GM19452 (cell line): Measurements from ENCODE around the gene FNTB.

ENCODE experiments used
- ATAC-seq: cut with Tn5 transposase; IDR thresholded peaks from one replicate; pipeline ENCODE4 v1.9.1; 2021; ENCODE audit not compliant: unreplicated experiment

Gene FNTB

DNA sequence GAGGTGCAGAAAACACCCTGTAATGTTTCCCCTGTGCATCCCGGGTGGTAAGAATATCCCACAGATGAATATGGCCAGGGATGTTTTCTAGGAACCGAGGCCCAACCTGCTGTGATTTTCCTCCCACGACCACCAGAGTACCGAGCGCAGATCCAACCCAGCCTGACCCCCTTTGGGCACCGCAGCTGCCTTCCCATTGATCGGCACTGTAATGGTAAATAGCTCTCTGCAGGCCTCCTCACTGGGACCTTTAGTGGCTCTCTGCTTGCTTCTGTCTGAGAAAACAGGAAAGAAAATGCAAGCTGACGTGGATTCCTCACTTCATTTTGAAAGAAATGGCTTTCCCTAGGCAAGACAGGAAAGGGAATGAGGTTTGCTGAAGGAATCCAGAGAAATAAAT lies 12.1 kb upstream of the FNTB start:
- no peak for ATAC-seq

DNA sequence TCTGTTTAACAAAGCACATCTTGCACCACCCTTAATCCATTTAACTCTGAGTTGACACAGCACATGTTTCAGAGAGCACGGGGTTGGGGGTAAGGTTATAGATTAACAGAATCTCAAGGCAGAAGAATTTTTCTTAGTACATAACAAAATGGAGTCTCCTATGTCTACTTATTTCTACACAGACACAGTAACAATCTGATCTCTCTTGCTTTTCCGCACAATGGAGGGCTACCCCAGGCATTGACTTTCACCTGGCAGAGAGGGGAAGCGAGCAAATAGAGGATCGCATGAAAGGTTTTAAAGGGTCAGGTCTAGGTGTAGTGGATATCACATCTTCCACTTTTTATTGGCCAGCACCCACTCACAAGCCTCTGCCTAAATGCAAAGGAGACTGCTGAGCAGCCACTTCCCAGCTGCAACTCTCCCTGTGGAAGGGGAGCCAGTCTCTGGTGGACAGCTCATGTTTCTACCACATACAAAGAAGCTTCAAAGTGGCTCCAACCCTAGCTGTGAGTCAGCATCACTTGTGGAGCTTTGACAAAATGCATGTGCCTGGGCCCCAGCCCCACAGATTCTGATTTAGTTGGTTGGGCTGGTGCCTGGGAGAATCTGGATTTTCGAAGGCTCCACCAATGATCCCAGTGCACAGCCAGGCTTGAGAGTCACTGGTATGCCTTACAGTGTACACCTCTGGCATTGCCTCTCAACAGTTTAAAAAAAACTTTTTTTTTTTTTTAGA lies 7.2 kb upstream of the FNTB start:
- ATAC-seq: no peak

DNA sequence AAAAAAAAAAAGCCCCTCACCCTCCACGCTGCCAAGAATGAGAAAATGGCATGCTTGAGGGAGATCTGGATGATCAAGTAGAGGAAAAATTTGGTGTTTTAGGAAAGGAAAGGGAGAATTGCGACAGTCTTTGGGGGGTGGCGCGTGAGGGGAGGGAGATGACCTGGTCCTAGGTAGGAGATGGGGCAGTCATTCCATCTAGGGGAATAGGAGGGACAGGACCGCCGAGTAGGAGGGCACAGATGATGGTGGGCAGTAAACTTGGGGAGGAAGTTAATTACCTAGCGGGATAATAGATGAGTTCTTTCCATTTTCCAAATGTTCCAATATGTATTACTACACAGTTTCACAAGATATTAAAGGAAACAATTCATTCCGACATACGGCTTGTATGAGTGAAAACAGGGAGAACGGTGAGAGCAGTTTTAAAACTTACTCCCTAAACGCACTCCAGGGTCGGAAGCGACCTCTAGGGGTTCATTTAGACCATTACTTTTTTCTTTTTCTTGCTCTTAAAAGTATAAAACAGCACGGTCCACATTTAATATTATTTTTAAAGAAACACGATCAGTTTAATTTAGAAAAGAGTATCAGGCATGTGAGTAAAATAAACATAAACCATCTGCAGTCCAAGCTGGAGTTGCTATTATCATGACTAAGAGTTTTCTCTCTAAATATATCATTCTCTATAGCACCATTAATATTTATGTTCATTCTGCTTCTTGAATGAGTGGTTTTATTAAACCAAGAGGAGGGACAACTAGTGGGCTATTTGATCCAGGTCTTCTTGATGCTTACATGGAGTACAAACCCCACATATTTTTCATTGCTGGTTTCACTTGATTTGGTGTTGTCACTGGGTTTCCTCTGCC lies 3.0 kb upstream of the FNTB start:
- no peak for ATAC-seq

DNA sequence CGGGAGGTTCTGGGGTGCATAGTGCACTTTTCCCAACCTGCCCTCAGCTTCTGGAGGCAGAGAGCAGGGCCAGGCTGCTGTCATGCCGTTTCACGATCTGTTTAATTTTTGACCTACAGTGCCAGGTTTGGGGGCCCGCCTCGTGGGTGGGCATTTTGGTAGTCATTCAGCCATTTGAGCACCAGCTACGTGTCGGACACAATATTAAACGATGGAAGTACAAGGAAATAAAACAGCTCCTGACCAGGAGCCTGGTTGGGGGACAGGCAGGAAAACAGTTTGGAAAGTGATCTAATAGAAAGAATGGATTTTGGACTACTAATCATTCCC lies 708 bp downstream of the FNTB start:
- ATAC-seq: no peak

DNA sequence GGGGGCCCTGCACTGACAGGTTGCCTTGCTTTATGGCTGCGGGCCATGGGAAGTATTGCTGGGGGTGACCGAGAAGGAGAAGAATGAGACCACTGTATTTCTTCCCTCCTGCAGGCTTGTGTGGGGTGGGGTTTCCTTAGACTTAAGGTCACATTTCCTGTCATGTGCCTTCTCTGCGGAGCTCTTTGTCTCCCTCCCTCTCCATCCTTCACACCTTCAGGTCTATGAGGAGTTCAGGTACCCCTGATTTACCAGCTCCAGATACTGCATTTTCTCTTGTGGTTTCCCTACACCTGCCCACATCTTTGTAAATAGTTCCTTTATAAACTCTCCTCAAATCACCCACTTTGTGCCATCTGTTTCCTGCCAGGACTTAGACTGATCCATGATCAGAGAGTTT lies 3.6 kb downstream of the FNTB start:
- ATAC-seq: no peak

DNA sequence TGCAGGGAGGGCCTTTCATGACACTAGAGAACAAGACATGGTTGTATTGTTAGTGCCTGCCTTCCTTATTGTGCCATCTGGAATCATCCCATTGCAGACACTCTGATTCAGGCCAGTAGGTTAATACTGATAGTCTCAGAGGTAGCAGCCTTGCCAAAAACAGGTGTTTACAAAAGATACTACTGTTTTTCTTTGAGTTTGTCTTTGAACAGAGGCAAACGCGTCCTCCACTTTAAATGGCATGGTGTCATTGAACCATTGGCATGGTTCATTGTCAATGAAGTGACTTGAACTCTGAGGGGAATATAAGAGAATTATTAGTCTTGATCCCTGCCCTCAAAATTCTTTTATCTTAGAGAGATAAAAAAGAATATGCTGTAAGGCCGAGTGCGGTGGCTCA lies 4.2 kb downstream of the FNTB start:
- no peak for ATAC-seq

DNA sequence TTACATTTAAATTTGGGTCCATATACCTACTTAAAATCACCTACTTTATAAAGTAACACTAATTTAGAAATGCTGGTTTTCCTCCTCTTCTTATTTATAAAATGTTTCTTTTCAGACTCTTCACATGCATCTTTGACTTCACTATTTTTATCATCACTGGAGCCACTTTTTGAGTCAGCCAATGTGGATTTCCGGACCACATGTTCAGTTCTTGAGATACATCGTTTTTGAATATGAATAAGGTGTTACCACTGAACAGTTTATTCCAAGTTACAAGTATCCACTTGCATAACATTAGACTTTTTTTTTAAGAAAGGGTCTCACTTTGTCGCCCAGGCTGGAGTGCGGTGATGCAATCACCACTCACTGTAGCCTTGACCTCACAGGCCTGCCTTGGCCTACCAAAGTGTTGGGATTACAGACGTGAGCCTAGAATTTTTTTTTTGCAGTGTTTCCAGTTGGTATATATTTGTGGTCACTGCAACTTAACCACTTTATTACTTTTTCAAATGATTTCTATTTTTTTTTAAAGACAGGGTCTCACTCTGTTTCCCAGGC lies 5.7 kb downstream of the FNTB start:
- ATAC-seq: no peak

DNA sequence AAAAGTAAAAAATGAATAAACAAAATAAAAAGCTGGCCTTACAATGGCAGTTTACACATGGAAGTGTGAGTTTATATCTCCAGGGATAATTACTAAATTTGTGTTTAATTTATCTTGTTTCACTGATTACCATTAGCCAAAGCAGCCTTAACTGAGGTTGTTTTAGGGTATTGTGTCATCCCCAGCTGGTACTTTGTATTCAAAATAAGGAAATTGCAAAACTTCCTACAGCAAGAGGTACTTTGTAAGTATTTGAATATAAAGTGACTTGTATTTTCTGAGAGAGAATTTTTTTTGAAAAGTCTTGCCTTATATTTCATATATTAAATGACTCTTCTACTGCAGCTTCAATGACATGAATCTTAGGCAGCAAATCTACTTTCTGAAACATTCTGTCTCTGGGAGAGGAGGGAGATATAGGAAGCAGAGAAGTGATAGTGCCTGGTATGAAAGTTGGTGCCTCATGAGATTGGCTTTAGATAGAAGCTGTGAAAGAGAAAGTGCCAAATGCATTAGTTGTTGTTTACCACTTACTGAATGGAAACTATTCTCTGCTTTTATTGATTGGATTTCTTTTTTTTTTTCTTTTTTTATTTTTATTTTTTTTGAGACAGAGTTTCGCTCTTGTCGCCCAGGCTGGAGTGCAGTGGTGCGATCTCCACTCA lies 6.7 kb downstream of the FNTB start:
- no peak for ATAC-seq

DNA sequence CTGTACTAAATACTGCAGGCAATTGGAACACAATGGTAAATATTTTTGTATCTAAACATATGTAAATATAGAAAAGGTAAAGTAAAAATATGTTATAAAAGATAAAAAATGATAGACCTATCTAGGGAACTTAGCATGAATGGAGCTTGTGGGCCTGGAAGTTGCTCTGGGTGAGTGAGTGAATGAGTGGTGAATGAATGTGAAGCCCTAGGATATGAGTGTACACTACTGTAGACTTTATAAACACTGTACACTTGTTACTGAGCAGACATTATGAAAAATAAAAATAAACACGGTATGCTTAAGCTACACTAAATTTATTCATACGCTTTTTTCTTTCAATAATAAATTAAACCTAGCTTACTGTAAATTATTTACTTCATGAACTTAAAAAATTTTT lies 7.8 kb downstream of the FNTB start:
- ATAC-seq: no peak

DNA sequence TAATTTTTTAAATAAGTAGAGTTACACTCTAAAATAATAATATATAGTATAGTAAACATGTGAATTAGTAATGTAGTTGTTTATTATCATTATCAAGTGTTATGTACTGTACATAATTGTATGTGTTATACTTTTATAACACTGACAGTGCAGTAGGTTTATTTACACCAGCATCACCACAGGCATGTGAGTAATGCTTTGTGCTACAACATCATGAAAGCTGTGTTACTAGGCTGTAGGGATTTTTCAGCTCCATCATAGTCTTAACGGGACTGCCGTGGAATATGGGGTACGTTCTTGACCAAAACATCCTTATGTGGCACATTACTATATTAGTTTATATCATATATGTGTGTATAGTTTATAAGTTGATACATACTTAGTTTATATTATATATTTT lies 8.6 kb downstream of the FNTB start:
- ATAC-seq: no peak

DNA sequence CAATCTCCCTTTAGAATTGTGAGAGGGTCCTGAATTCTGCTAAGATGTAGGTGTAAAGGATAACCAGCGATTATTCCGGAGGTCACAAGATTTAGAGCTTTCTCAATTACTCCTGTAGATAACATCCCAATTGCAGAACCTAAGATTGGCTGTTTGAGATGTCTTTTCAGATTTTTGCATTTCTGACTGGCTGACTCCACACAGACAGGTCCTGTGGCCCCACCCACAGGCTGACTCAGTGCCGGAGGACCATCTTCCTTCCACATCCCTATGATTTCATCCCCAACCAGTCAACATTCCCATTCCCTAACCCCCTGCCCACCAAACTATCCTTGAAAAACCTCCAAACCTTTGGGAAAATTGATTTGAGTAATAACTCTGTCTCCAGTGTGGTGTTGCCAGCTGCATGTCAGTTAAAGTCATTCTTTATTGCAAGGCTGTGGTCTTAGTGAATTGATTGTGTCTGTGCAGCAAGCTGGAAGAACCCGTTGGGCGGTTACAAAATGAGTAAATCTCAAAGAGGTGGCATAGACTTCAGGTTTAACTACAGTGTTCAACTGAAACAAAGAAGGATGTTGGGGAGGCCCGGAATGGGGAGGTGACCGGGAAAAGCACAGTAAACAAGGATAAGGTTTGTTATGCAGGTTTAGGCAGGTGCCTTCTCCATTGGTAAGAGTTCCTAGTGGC lies 10.6 kb downstream of the FNTB start:
- no peak for ATAC-seq

DNA sequence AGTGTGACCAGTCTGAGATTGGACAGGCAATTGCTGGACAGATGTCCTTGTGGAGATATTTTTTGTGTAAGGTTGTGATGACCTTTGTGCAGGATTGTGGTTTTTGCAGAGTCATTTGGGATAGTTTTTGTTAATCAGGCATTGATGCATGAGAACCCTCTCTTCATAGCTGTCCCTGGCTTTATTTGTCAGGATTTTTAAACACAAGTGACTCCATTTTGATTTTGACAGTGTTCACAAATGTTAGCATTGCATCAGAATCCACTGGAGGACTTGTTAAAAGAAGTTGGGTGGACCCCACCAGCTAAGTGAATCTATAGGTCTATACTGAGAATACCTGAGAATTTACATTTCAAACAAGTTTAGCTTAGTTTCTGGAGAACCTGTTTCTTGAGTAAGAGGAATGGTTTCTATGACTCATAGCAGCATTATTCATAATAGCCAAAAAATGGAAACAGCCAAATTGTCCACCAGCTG lies 11.8 kb downstream of the FNTB start:
- ATAC-seq: no peak

DNA sequence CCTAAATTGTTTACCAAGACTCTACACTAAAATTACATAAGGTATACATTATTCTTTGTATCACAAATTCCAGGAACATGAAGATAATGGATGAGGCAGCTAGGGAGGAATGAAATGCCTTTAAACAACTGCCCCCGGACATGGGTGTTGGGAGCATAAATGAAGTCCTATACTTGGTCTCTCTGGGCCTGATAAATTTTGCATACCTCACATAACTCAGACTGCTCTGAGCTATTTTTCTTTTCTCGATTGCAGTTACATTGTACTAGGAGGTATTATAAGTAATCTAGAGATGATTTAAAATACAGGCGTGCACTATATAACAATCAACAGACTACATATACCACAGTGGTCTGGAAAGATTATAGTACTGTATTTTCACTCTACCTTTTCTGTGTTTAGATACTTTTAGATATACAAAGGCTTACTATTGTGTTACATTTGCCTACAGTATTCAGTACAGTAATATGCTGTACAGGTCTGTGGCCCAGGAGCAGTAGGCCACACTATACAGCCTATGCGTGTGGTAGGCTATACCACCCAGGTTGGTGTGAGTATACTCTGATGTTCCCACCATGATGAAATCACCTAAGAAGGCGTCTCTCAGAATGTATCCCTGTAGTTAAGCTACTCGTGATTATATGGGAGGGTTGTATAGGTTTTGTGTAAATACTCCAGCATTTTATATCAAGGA lies 14.3 kb downstream of the FNTB start:
- ATAC-seq: no peak

DNA sequence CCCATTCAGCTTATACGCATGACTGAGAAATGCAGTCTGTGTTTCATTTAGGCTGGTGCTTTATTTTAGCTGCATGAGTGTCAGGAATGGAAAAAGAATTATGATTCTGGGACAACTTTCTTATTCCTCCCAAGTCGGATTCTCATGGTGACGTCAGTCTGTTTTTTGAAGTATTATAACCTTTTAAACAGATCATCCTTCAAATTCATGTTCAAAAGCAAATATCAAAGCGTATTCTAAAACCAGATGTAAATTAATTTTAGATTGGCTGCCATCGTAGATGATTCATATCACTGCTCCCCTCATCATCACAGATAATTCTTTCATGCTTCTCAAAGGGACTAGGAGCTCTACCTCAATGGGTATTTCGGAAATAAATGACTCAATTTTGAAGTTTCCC lies 15.0 kb downstream of the FNTB start:
- no peak for ATAC-seq

DNA sequence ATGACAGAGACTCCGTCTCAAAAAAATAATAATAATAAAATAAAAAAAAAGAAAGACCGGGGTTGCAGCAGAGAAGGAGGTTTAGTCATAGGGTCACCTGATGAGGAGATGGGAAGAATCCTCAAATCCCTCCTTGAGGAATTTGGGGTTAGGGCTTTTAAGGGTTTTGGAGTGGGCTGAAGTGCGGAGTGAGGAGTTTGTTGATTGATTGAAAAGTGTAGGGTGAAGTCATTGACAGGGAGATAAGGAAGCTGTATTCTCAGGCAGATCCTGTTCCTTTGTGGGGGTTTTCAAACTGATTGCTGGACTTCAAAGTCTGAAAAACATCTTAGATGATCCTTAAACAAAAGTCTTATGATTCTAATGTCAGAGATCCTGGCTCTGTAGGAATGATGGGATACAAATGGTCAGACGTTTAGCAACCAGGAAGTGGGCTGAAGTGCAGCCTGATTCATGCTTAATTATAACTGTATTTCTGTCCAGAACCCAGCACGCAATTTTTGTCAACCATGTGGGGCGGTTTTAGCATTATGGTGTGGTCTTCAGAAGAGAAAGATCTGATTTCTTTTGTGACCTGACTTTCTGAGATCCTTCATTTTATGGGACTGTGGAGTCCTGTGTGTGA lies 16.0 kb downstream of the FNTB start:
- no peak for ATAC-seq

DNA sequence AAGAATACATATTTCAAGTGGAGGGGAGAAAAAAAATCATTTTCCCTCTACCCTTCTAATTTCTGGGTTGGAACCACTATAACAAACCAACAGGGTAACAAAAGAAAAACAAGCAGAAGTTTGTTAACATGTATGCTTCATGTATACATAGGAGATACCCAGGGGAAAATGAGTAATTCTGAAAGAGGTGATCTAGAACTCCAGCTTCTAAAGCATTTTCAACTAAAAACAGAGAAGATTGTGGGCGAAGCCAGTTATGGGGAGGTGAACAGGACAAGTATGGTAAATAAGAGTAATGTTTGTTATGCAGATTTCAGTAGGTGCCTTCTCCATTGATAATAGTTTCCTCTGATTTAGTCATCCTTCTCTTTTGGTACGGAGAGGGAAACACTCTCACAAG lies 16.7 kb downstream of the FNTB start:
- ATAC-seq: no peak

DNA sequence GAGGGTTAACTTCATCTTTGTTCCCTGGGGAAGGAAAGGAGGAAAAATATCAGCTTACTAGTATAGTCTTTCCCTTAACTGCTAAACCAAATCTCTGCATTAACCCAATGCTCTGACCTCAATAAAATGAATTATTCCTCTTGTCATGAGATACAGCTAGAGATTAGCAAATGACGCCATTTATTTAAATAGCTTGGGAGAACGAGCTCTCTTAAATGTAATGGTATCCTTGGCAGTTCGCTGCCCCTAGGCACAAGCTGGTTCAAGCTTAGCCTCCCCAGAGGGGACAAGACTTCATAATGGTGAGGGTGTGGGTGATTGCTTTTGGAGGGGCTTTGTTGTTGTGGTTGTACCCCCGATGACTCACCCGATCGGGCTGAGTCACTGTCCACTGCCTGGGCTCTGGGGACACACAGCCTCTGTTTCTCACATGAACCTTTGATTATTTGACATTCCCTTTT lies 19.6 kb downstream of the FNTB start:
- ATAC-seq: no peak

DNA sequence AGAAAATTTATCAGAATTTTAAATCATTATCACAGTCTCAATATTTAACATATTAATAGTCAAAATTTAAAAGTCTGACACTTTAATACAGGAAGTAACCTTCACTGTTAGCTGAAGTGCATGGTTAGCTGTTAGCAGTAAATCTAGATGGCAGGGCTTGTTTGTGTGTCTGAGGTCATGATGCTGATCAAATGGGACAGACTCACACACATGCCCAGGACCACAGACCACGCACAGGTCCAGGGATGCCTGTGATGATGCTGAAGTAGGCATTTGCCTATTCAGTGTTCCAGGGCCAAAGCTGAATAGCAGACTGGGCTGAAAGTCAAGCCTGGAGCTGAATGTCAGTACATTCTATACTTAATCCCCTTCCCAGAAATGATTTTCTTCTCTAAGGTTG lies 20.5 kb downstream of the FNTB start:
- no peak for ATAC-seq

DNA sequence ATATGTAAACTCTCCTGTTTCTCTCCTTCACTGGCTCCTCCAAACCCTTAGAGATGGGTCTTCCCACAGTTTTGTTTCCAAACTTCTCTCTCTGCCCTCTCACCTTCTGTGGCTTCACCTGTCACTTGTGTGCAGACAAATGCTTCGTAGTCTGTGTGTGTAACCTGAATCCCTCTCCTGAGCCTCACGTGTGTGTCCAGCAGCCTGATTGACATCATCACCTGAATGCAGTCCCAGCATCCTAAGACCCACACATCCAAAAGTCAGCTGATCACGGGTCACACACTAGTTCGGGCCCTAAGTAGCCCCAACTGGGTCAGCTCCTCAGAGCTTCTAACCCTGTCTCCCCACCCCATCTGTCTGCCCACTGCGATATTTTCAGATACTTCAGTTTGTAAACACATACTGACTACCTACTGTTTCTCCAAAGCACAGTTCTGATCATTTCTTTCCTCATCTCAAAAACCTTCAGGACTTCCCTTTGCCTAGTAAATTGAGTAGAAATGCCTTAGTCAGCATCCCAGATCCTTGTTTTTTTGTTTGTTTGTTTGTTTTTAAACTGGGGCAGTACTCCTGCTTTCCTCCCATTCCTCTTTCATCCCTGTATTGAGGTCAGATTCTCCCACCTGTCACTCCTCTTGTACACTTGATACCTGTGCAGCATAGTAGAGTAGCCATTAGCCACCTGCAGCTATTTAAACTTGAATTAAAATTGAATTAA lies 23.7 kb downstream of the FNTB start:
- ATAC-seq: no peak
